CD14-positive monocyte (primary cell): ENCODE results near the gene VAT1L. TPM values are rescaled to one million over a fixed set of nuclear protein-coding genes. Genes with fewer than 3 reads are reported as not detected.

Source experiments
- DNase-seq, 3 donors: peaks; one replicate each; pipeline ENCODE4 v3.0.0-alpha.2; 2011 to 2022
- H2AFZ ChIP-seq: 2 replicates; pipeline ENCODE4 v1.6.0; 2012; ENCODE audit warnings: mild to moderate bottlenecking, low read depth, low read length, inconsistent platforms; ENCODE audit not compliant: insufficient read depth, poor library complexity, severe bottlenecking
- H3K27ac ChIP-seq, 2 donors: 1 replicate in 1 of 2; 2 replicates in 1 of 2; pipeline ENCODE4 v1.5.1; 2012 to 2013; ENCODE audit warnings: low read length in 2 of 2, control low read depth in 1 of 2, inconsistent platforms in 1 of 2, low read depth in 1 of 2, mild to moderate bottlenecking in 1 of 2
- H3K27me3 ChIP-seq, 2 donors: one replicate each; pipeline versions ENCODE4 v1.6.0 to v1.6.1; 2011 to 2013; ENCODE audit warnings: low read length in 2 of 2; ENCODE audit not compliant: control insufficient read depth in 2 of 2, insufficient read depth in 2 of 2
- H3K36me3 ChIP-seq, 2 donors: replicated peaks in 1 of 2; 1 replicate in 1 of 2; 2 replicates in 1 of 2; pipeline versions ENCODE4 v1.5.1 to v1.6.1; 2012 to 2013; ENCODE audit warnings: low read length in 2 of 2, control low read depth in 1 of 2, inconsistent platforms in 1 of 2, mild to moderate bottlenecking in 1 of 2; ENCODE audit not compliant: insufficient read depth in 2 of 2, control insufficient read depth in 1 of 2
- H3K4me1 ChIP-seq, 2 donors: 1 replicate in 1 of 2; 2 replicates in 1 of 2; pipeline versions ENCODE4 v1.5.1 to v1.6.1; 2012 to 2013; ENCODE audit warnings: low read length in 2 of 2, control low read depth in 1 of 2, inconsistent platforms in 1 of 2, mild to moderate bottlenecking in 1 of 2, moderate library complexity in 1 of 2; ENCODE audit not compliant: insufficient read depth in 2 of 2, control insufficient read depth in 1 of 2
- H3K4me2 ChIP-seq: replicated peaks from 2 replicates; pipeline ENCODE3; 2012; ENCODE audit warnings: low read length, moderate library complexity, mild to moderate bottlenecking; ENCODE audit not compliant: poor library complexity, severe bottlenecking; ENCODE audit errors: extremely low read depth
- H3K4me3 ChIP-seq, 3 experiments: fragments of 200-600 bp in 1 of 3; sonication (generic) in 1 of 3; replicated peaks in 1 of 3; 1 replicate in 2 of 3; 2 replicates in 1 of 3; pipeline ENCODE4 v1.5.1; 2011 to 2013; ENCODE audit warnings: low read length in 3 of 3, mild to moderate bottlenecking in 3 of 3, control low read depth in 2 of 3, low read depth in 2 of 3, inconsistent platforms in 1 of 3, moderate library complexity in 1 of 3
- H3K79me2 ChIP-seq: 2 replicates; pipeline ENCODE4 v1.6.0; 2012; ENCODE audit warnings: mild to moderate bottlenecking, control low read depth, inconsistent platforms, low read length, moderate library complexity; ENCODE audit not compliant: insufficient read depth
- H3K9ac ChIP-seq: 2 replicates; pipeline ENCODE4 v1.6.0; 2017; ENCODE audit warnings: low read length, mild to moderate bottlenecking; ENCODE audit not compliant: insufficient read depth, poor library complexity, severe bottlenecking
- H3K9me3 ChIP-seq, 2 donors: replicated peaks in 1 of 2; 1 replicate in 1 of 2; 2 replicates in 1 of 2; pipeline versions ENCODE4 v1.5.1 to v1.6.1; 2012 to 2013; ENCODE audit warnings: low read length in 2 of 2, control low read depth in 1 of 2; ENCODE audit not compliant: control insufficient read depth in 1 of 2, insufficient read depth in 1 of 2
- H4K20me1 ChIP-seq: 2 replicates; pipeline ENCODE4 v1.6.0; 2012; ENCODE audit warnings: mild to moderate bottlenecking, low read length, control low read depth, moderate library complexity; ENCODE audit not compliant: insufficient read depth
- H3K27ac Mint-ChIP-seq, 7 donors: one replicate each; pipeline ENCODE4 v1.8.0; 2020; ENCODE audit warnings: mild to moderate bottlenecking in 7 of 7, mixed read lengths in 7 of 7, moderate library complexity in 6 of 7, inconsistent platforms in 2 of 7
- H3K27me3 Mint-ChIP-seq, 3 donors: one replicate each; pipeline ENCODE4 v1.8.0; 2021 to 2022; ENCODE audit warnings: low read depth in 3 of 3, mild to moderate bottlenecking in 3 of 3, mixed read lengths in 3 of 3, moderate library complexity in 3 of 3, inconsistent platforms in 1 of 3
- H3K36me3 Mint-ChIP-seq, 2 donors: one replicate each; pipeline ENCODE4 v1.8.0; 2020; ENCODE audit warnings: mixed read lengths in 2 of 2, inconsistent platforms in 1 of 2, mild to moderate bottlenecking in 1 of 2
- H3K4me1 Mint-ChIP-seq: one replicate; pipeline ENCODE4 v1.8.0; 2020; ENCODE audit warnings: mild to moderate bottlenecking, mixed read lengths
- H3K4me3 Mint-ChIP-seq, 2 donors: one replicate each; pipeline ENCODE4 v1.8.0; 2020; ENCODE audit warnings: mild to moderate bottlenecking in 2 of 2, mixed read lengths in 2 of 2, moderate library complexity in 1 of 2
- H3K9me3 Mint-ChIP-seq, 7 donors: one replicate each; pipeline ENCODE4 v1.8.0; 2020 to 2022; ENCODE audit warnings: mixed read lengths in 7 of 7, mild to moderate bottlenecking in 6 of 7, moderate library complexity in 6 of 7, inconsistent platforms in 2 of 7
- WGBS: methylation state at CpG from one replicate; pipeline ENCODE4 v1.1.5; 2013; ENCODE audit warnings: missing lambda C conversion rate; ENCODE audit not compliant: insufficient coverage; 5-methylcytosine and 5-hydroxymethylcytosine counted together
- intact Hi-C, 2 donors: fragments of 100-400 bp; cut with micrococcal nuclease; formaldehyde crosslinking; loops; one replicate each; pipeline versions ENCODE4 v1.15.0 to v1.15.1; 2023
- polyA plus RNA-seq, 3 donors: library from polyadenylated mRNA; depleted of rRNA in 1 of 3; unstranded in 2 of 3; stranded (reverse) in 1 of 3; fragments of 300-500 nt in 2 of 3; fragments of >200 nt in 1 of 3; fragmentation: Illumina TruSeq in 2 of 3; gene quantifications; 1 replicate in 2 of 3; 2 replicates in 1 of 3; pipeline ENCODE4 v1.2.3, GENCODE V29; 2012 to 2021
- TF ChIP-seq, protein P1 (sequence below): fragments of 200-600 bp; IDR thresholded peaks from one replicate; pipeline ENCODE4 v1.8.0; 2022; ENCODE audit warnings: antibody characterized with exemption, mild to moderate bottlenecking

VAT1L gene
- polyA plus RNA-seq, 3 donors: not detected

DNA sequence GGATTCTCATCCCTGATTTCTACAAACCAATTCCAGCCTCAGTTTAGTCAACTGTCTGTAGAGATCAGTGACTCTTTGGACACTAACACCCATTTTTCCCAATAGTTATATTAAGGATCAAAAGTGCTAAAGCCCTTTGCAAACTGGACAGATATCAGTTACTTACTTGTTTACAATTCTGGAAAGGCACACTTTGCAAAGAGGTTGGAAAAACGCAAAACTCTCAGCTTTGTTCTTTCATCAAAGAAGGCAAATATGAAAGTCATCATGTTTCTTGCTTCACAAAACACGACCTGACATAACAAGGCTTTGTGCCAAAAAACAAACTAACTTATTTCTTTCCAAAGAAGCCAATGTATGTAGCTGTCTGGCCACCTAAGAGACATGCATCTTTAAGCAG lies 26.1 kb upstream of the VAT1L start:
- Mint-ChIP-seq H3K36me3 (no peaks in the 10 kb centered on the region), H3K27me3 (peaks cover 0 to 3% (median 0%) of the 10 kb centered on the region in 3 donors), H3K27ac (no peak overlapping the region), H3K4me1 (no peaks in the 10 kb centered on the region), H3K4me3 (no peak overlapping the region), H3K9me3 (peaks cover 0 to 4% (median 2%) of the 10 kb centered on the region in 7 donors)
- Histone ChIP-seq H3K4me1 (no peaks in the 10 kb centered on the region), H3K36me3 (no peaks in the 10 kb centered on the region), H2AFZ (no peak overlapping the region), H3K4me2 (no peak overlapping the region), H3K9me3 (no peaks in the 10 kb centered on the region), H3K9ac (no peak overlapping the region), H3K27ac (no peak overlapping the region), H3K27me3 (no peaks in the 10 kb centered on the region), H3K79me2 (no peaks in the 10 kb centered on the region), H4K20me1 (no peaks in the 10 kb centered on the region), H3K4me3 (no peak overlapping the region)
- intact Hi-C loops: no loop called here
- 41% methylated on average over 2 of the region's 2 CpGs for WGBS
- DNase-seq: no peak
- TF ChIP-seq, protein P1, sequence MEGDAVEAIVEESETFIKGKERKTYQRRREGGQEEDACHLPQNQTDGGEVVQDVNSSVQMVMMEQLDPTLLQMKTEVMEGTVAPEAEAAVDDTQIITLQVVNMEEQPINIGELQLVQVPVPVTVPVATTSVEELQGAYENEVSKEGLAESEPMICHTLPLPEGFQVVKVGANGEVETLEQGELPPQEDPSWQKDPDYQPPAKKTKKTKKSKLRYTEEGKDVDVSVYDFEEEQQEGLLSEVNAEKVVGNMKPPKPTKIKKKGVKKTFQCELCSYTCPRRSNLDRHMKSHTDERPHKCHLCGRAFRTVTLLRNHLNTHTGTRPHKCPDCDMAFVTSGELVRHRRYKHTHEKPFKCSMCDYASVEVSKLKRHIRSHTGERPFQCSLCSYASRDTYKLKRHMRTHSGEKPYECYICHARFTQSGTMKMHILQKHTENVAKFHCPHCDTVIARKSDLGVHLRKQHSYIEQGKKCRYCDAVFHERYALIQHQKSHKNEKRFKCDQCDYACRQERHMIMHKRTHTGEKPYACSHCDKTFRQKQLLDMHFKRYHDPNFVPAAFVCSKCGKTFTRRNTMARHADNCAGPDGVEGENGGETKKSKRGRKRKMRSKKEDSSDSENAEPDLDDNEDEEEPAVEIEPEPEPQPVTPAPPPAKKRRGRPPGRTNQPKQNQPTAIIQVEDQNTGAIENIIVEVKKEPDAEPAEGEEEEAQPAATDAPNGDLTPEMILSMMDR: no peak

DNA sequence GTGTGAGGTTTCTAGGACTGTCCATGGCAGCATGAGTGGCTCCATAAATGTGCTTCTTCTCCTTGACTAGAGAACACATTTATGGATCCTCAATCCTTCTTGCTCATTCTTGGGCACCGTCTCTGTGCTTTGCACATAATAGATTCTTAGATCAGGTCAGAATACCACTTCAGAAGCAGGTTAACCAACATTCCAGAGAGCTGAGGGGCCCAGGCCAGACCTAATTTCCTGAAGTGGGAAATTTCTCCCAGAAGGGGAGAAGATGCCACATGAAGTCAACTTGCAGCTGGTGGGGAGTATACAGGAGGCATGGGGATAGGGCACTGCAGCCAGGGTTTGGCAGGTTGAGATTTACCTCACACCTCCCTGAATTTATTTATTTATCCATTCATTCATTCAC lies 24.4 kb upstream of the VAT1L start:
- TF ChIP-seq, protein P1: no peak
- 100% methylated on average over 1 of the region's 1 CpG for WGBS
- H3K9ac ChIP-seq: no peak overlapping the region
- H4K20me1 ChIP-seq: no peaks in the 10 kb centered on the region
- DNase-seq: no peak
- no peak overlapping the region for H3K27ac ChIP-seq
- no peak overlapping the region for H3K4me3 Mint-ChIP-seq
- no peak overlapping the region for H3K4me3 ChIP-seq
- H3K4me1 ChIP-seq: no peaks in the 10 kb centered on the region
- peaks cover 0 to 3% (median 0%) of the 10 kb centered on the region in 3 donors for H3K27me3 Mint-ChIP-seq
- no peaks in the 10 kb centered on the region for H3K4me1 Mint-ChIP-seq
- H2AFZ ChIP-seq: no peak overlapping the region
- no peaks in the 10 kb centered on the region for H3K36me3 Mint-ChIP-seq
- H3K9me3 ChIP-seq: no peaks in the 10 kb centered on the region
- no peaks in the 10 kb centered on the region for H3K36me3 ChIP-seq
- H3K27me3 ChIP-seq: no peaks in the 10 kb centered on the region
- no peak overlapping the region for H3K27ac Mint-ChIP-seq
- no peaks in the 10 kb centered on the region for H3K79me2 ChIP-seq
- peaks cover 0 to 5% (median 0%) of the 10 kb centered on the region in 7 donors for H3K9me3 Mint-ChIP-seq
- no peak overlapping the region for H3K4me2 ChIP-seq
- intact Hi-C loops: no loop called here
